GM23248 (cell line): ENCODE measurements around the gene RGL1. TPM values are rescaled to one million over a fixed set of nuclear protein-coding genes. Genes with fewer than 3 reads are reported as not detected.

ENCODE experiments used
- DNase-seq: peaks from one replicate; pipeline ENCODE4 v3.0.0-alpha.2; 2015
- H2AFZ ChIP-seq: fragments of 200-600 bp; sonication (generic); 2 replicates; pipeline ENCODE4 v1.6.1; 2016; ENCODE audit warnings: antibody characterized with exemption
- H3F3A ChIP-seq: fragments of 200-600 bp; sonication (generic); 2 replicates; pipeline ENCODE4 v1.6.1; 2016; ENCODE audit warnings: mild to moderate bottlenecking, antibody characterized with exemption, mixed run types; ENCODE audit not compliant: insufficient read depth
- H3K27ac ChIP-seq: fragments of 200-600 bp; sonication (generic); 2 replicates; pipeline ENCODE4 v1.5.1; 2016; ENCODE audit warnings: mild to moderate bottlenecking
- H3K27me3 ChIP-seq: fragments of 200-600 bp; sonication (generic); replicated peaks from 2 replicates; pipeline ENCODE4 v1.6.1; 2016; ENCODE audit warnings: mild to moderate bottlenecking; ENCODE audit not compliant: insufficient read depth
- H3K36me3 ChIP-seq: fragments of 200-600 bp; sonication (generic); 2 replicates; pipeline ENCODE4 v1.6.1; 2016; ENCODE audit warnings: low read depth, mild to moderate bottlenecking
- H3K4me1 ChIP-seq: fragments of 200-600 bp; sonication (generic); 2 replicates; pipeline ENCODE4 v1.6.1; 2016; ENCODE audit warnings: mild to moderate bottlenecking; ENCODE audit not compliant: insufficient read depth
- H3K4me2 ChIP-seq: fragments of 200-600 bp; sonication (generic); one replicate; pipeline ENCODE4 v1.6.1; 2016; ENCODE audit warnings: mild to moderate bottlenecking; ENCODE audit not compliant: unreplicated experiment
- H3K4me3 ChIP-seq: fragments of 200-600 bp; sonication (generic); 2 replicates; pipeline ENCODE4 v1.5.1; 2016; ENCODE audit warnings: mild to moderate bottlenecking
- H3K79me2 ChIP-seq: fragments of 200-600 bp; sonication (generic); 2 replicates; pipeline ENCODE4 v1.6.1; 2016; ENCODE audit warnings: mild to moderate bottlenecking; ENCODE audit not compliant: insufficient read depth
- H3K9ac ChIP-seq: fragments of 200-600 bp; sonication (generic); 2 replicates; pipeline ENCODE4 v1.6.1; 2016; ENCODE audit warnings: mild to moderate bottlenecking
- H3K9me2 ChIP-seq: fragments of 200-600 bp; sonication (generic); 2 replicates; pipeline ENCODE4 v1.6.1; 2016; ENCODE audit warnings: mixed run types, mild to moderate bottlenecking, moderate library complexity; ENCODE audit not compliant: insufficient read depth
- H3K9me3 ChIP-seq: fragments of 200-600 bp; sonication (generic); one replicate; pipeline ENCODE4 v1.6.1; 2017; ENCODE audit warnings: low read depth
- H4K20me1 ChIP-seq: fragments of 200-600 bp; sonication (generic); 2 replicates; pipeline ENCODE4 v1.6.0; 2016; ENCODE audit not compliant: insufficient read depth
- EZH2 ChIP-seq: fragments of 200-600 bp; sonication (generic); IDR thresholded peaks from 2 replicates; pipeline ENCODE4 v1.6.1; 2018; ENCODE audit warnings: antibody characterized with exemption, mild to moderate bottlenecking; ENCODE audit not compliant: insufficient read depth, poor library complexity, severe bottlenecking
- EZH2phosphoT487 ChIP-seq: fragments of 200-600 bp; sonication (generic); IDR thresholded peaks from 2 replicates; pipeline ENCODE4 v1.6.1; 2018; ENCODE audit warnings: antibody characterized with exemption, moderate library complexity, mild to moderate bottlenecking, low read depth; ENCODE audit not compliant: insufficient read depth
- WGBS, 2 experiments: methylation state at CpG; one replicate each; pipeline ENCODE4 v1.1.6; 2015 to 2017; ENCODE audit warnings: low lambda C conversion rate in 2 of 2, low coverage in 1 of 2; ENCODE audit errors: missing lambda C conversion rate in 2 of 2; 5-methylcytosine and 5-hydroxymethylcytosine counted together
- in situ Hi-C: fragments of 300-500 bp; cut with MboI; formaldehyde crosslinking; loops from 2 replicates; pipeline ENCODE4 v1.15.0; 2020
- polyA plus RNA-seq: library from polyadenylated mRNA; unstranded; fragments of >200 nt; fragmentation: Nextera tagmentation; extraction: Ambion mirVana; gene quantifications from 2 replicates; pipeline ENCODE4 v1.2.1, GENCODE V29; 2016
- total RNA-seq: library from RNA; depleted of rRNA; stranded (reverse); fragments of >200 nt; shearing (Covaris generic); gene quantifications from 2 replicates; pipeline ENCODE4 v1.2.3, GENCODE V29; 2014

RGL1 gene
- total and polyA plus RNA-seq, 2 experiments from 2014 or later, result 9.4 to 13.4 TPM

GRCh38 chr1:183863852-183864251 lies 58.9 kb downstream of the RGL1 start:
- Histone ChIP-seq H3K9me3 (no peaks in the 10 kb centered on the region), H3K79me2 (no peaks in the 10 kb centered on the region), H3F3A (peaks cover 23% of the 10 kb centered on the region), H3K9me2 (no peaks in the 10 kb centered on the region), H3K4me3 (no peak overlapping the region), H3K27ac (no peak overlapping the region), H3K4me2 (no peak overlapping the region), H4K20me1 (no peaks in the 10 kb centered on the region), H3K27me3 (no peaks in the 10 kb centered on the region), H3K36me3 (no peaks in the 10 kb centered on the region), H3K9ac (no peak overlapping the region), H2AFZ (no peak overlapping the region), H3K4me1 (peaks cover 13% of the 10 kb centered on the region)
- no peak for DNase-seq
- TF ChIP-seq EZH2phosphoT487 (no peak), EZH2 (no peak)
- in situ Hi-C loops, result no loop called here

GRCh38 chr1:183864611-183865010 lies 59.7 kb downstream of the RGL1 start:
- no peaks in the 10 kb centered on the region for H3K9me2 ChIP-seq
- H3K4me1 ChIP-seq, result peaks cover 14% of the 10 kb centered on the region
- no peaks in the 10 kb centered on the region for H4K20me1 ChIP-seq
- H2AFZ ChIP-seq, result no peak overlapping the region
- no peaks in the 10 kb centered on the region for H3K79me2 ChIP-seq
- TF ChIP-seq EZH2phosphoT487 (no peak), EZH2 (no peak)
- peaks cover 21% of the 10 kb centered on the region for H3F3A ChIP-seq
- H3K27me3 ChIP-seq, result no peaks in the 10 kb centered on the region
- H3K9me3 ChIP-seq, result no peaks in the 10 kb centered on the region
- H3K4me2 ChIP-seq, result no peak overlapping the region
- no peak overlapping the region for H3K9ac ChIP-seq
- in situ Hi-C loops, result no loop called here
- H3K27ac ChIP-seq, result no peak overlapping the region
- H3K4me3 ChIP-seq, result no peak overlapping the region
- H3K36me3 ChIP-seq, result no peaks in the 10 kb centered on the region
- no peak for DNase-seq
- 86 to 89% methylated on average over 3 of the region's 3 CpGs for WGBS, 2 experiments

- Histone ChIP-seq H3K27ac (0 out of 2 replicates have a peak overlapping the region, but pooled peaks have one; percentile 83), H3K4me1 (peaks cover 38% of the 10 kb centered on the region), H3F3A (peaks cover 27% of the 10 kb centered on the region), H2AFZ (no peak overlapping the region), H3K4me3 (no peak overlapping the region), H3K79me2 (no peaks in the 10 kb centered on the region), H3K27me3 (no peaks in the 10 kb centered on the region), H3K9ac (no peak overlapping the region), H4K20me1 (no peaks in the 10 kb centered on the region), H3K9me3 (no peaks in the 10 kb centered on the region), H3K9me2 (no peaks in the 10 kb centered on the region), H3K36me3 (no peaks in the 10 kb centered on the region), H3K4me2 (no peak overlapping the region)
- no peak for DNase-seq
- 76 to 80% methylated on average over 3 of the region's 3 CpGs for WGBS, 2 experiments
- TF ChIP-seq EZH2, result no peak
- no peak for TF ChIP-seq EZH2phosphoT487
- in situ Hi-C loops, result no loop called here
Measured at GRCh38 chr1:183869230-183869629, 64.3 kb downstream of the RGL1 start.

- WGBS, 2 experiments, result 44 to 49% methylated on average over 3 of the region's 3 CpGs
- no peaks in the 10 kb centered on the region for H3K9me3 ChIP-seq
- peaks cover 27% of the 10 kb centered on the region for H3F3A ChIP-seq
- no peaks in the 10 kb centered on the region for H3K9me2 ChIP-seq
- no peaks in the 10 kb centered on the region for H4K20me1 ChIP-seq
- no peak overlapping the region for H3K9ac ChIP-seq
- peaks cover 38% of the 10 kb centered on the region for H3K4me1 ChIP-seq
- no peaks in the 10 kb centered on the region for H3K27me3 ChIP-seq
- H3K4me2 ChIP-seq, result no peak overlapping the region
- no peak for DNase-seq
- H3K27ac ChIP-seq, result peak overlapping the region; percentile 83
- H2AFZ ChIP-seq, result peak overlapping the region; percentile 75
- in situ Hi-C loops, result no loop called here
- H3K36me3 ChIP-seq, result no peaks in the 10 kb centered on the region
- no peaks in the 10 kb centered on the region for H3K79me2 ChIP-seq
- TF ChIP-seq EZH2phosphoT487 (no peak), EZH2 (no peak)
- no peak overlapping the region for H3K4me3 ChIP-seq
Measured at GRCh38 chr1:183869664-183870063, 64.7 kb downstream of the RGL1 start.
